ENCODE measurements around the gene ZBTB11.
"Not testable (repeated sequence)": the region's sequence is repeated elsewhere in the genome, so short reads cannot be mapped to it uniquely, and the experiment has no call there.

The ZBTB11 gene

DNA sequence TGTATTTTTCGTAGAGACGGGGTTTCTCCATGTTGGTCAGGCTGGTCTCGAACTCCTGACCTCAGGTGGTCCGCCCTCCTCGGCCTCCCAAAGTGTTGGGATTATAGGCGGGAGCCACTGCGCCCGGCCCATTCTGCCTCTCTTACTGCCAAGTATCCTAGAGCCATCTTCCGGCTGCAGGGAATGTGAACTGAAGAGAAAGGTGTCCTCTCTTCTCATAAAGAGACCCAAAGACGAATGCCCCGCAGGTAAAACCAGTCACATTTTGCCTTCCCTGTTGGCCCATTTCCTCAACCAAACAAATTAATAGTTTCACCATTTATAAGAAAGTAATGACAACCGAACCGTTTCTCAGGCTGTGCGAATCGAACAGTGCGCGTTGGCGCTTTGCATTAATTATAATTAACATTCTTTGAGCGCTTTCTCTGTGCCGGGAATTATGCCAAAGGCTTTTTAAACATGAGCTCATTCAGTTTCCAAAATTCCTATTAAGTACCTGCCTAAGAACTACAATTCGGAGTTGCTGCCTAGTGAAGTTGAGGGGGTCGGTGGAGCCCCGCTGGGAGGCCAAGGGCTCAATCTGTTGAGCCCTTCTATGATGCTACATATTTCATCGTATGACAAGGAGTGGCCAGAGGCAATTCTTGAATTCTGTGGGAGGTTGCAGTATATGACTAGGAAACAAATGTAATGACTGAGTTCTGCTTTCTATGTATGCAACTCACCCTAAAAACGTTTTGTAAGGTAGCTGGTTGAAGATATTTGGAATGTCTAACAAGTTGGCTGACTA lies 10.4 kb upstream of the ZBTB11 start:
- no peak for TF ChIP-seq CTCF (IDR thresholded peaks at IDR 0.05; ENCODE audit: insufficient read depth, missing control alignments)
- FAIRE-seq, result no peak
- DNase-seq (ENCODE audit: insufficient read length, low spot score), result no peak

DNA sequence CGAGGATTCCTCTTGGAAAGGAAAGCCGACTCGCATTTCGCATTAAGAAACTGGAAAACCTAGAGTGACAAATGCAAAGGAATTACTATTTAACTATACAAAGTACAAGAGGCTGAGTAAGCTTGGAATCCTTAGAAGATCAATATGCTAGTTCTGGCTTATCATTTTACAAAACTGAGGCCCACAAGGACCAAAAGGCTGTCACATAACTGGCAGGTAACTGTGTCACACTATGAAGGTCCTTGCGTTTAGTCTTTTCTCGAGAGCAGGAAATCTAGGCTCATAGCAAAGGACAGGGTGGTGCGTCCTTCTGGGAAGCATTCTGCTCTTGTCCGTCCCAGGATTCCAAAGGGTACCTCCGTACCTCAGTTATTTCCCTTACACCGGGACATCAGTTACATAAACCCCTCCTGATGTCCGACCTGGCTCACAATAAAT lies 9.0 kb upstream of the ZBTB11 start:
- FAIRE-seq (no peak), DNase-seq (ENCODE audit: insufficient read length, low spot score) (no peak)
- TF ChIP-seq CTCF (IDR thresholded peaks at IDR 0.05; ENCODE audit: insufficient read depth, missing control alignments), result no peak

DNA sequence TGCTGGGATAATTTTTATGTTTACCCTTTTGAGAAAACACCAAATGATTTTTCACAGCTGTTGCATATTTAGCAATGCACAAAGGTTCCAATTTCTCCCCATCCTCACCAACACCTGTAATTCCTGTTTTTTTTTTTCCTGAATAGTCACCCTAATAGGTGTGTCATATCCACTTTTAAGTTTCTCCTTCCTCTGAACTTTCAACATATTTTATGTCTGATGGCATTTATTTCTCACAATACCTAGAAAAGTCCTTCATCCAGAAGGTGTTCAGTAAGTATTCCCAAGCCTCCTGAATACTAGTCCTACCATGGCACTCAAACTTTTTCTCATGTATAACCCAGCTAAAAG lies 8.1 kb upstream of the ZBTB11 start:
- no peak for FAIRE-seq
- no peak for DNase-seq (ENCODE audit: insufficient read length, low spot score)
- TF ChIP-seq CTCF (IDR thresholded peaks at IDR 0.05; ENCODE audit: insufficient read depth, missing control alignments), result no peak

DNA sequence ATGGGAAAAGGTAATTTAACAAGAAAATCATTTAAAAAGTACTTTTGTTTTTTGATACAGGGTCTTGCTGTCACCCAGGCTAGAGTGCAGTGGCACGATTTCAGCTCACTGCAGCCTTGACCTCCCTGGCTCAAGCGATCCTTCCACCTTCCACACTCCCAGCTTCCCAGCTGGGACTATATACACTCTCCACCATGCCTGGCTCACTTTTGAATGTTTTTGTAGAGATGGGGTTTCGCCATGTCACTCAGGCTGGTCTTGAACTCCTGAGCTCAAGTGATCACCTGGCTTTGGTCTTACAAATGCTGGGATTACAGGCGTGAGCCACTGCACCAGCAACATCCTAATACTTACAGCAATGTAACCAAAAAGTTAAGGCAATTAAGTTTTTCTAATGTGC lies 3.5 kb upstream of the ZBTB11 start:
- no peak for TF ChIP-seq CTCF (IDR thresholded peaks at IDR 0.05; ENCODE audit: insufficient read depth, missing control alignments)
- FAIRE-seq (no peak), DNase-seq (ENCODE audit: insufficient read length, low spot score) (no peak)

DNA sequence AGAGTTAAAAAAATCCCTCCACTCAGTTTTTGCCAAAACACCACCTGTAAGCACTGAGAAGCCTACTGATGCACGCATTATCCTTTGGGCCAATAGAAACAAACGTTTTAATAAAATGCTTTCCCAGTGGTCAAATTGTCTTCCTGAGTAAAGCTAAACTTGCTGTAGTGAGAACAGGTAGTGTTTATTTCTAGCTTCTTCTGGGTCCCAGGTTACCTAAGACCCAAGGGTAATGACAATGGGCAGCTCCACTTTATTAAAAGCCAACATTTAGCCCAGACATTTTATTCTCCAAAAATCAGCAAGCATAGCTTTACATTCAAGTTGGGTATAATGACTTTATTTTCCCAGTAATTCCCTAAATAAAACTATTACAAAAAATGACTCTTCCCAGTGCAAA lies 1.9 kb upstream of the ZBTB11 start:
- FAIRE-seq, result not testable (repeated sequence)

DNA sequence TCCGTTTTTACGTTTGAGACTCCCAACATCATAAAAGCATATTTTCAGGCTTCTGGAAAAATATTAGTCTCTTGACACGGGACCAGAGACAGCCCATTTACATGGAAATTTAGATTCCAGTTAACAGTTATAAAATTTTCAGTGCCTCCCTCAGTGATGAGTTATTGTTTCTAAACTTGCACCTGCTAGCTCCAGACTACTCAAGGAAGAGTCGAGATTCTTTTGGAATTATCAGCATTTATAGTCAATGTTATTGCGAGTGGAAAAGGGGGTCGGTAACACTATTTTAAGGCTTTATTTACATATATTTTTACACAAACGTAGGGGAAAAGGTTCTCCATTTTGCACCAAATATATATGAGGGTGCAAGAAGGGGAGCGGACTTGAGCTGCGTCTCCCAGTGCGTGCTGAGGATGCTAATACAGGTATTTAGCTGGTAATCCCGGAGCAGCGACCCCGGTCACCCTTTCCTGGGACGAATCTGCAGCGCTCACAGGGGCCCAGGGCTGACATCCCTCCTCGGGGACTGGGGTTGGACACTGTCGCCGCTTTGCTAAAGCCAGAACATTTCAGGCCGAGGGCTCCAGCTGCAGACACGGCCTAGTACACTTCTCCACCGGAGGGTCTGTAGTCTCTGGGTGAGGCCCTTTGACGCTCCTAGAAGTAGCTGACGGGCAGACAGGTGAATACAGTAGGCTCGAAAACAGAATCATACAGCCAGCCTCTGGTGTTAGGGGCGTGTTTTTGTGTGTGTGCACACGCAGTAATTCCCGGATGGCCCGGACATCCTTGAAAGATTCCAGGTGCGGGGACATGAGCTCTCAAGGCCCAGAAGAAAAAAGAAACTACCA lies 729 bp upstream of the ZBTB11 start:
- no peak for TF ChIP-seq CTCF (IDR thresholded peaks at IDR 0.05; ENCODE audit: insufficient read depth, missing control alignments)
- DNase-seq (ENCODE audit: insufficient read length, low spot score) (no peak), FAIRE-seq (no peak)

More for the DNA sequence above, 1.9 kb upstream of the ZBTB11 start:
- DNase-seq (ENCODE audit: insufficient read length, low spot score), result not testable (repeated sequence)

DNA sequence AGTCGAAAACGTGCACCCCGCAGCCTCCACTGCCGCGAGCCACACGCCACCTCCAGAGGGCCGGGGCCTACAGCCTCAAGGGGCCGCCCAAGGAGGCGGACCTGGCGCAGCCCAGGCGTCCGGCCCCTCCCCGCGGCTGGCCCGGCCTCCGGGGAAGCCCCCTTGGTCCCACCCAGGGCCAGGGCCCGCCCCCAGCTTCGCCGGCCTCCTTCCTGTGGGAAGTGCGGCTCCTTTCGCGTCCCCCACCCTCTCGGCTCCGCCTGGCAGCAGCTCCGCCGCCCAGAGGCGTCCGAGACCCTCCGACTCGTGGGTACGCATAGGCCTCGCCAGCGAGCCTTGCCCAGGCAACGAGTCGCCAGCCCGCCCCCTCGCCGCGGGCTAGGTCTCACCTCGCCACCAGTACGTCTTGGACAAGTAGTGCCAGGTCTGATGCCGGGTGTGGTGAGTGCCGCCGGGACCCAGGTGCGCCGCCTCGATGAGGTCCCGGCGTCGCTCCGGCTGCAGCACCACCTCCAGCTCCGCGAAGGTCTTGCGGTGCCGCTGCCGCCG lies 642 bp downstream of the ZBTB11 start:
- peak; percentile 28 for DNase-seq (ENCODE audit: insufficient read length, low spot score)
- no peak for TF ChIP-seq CTCF (IDR thresholded peaks at IDR 0.05; ENCODE audit: insufficient read depth, missing control alignments)
- no peak for FAIRE-seq

All from D721Med (cell line).